Omental fat pad (tissue), 4 donors: ENCODE results near the gene FIBP. TPM values are rescaled to one million over a fixed set of nuclear protein-coding genes. Genes with fewer than 3 reads are reported as not detected.

ENCODE experiments used
- ATAC-seq: fragments of 150-250 bp; one replicate; pipeline ENCODE4 v1.9.1; 2016; ENCODE audit warnings: mild to moderate bottlenecking, moderate library complexity; ENCODE audit not compliant: low FRiP score
- DNase-seq: peaks from one replicate; pipeline ENCODE4 v3.0.0-alpha.2; 2019; ENCODE audit warnings: low spot score
- CTCF ChIP-seq, 3 donors: fragments of 450-650 bp; IDR thresholded peaks; one replicate each; pipeline ENCODE4 v1.5.1; 2016 to 2017; ENCODE audit warnings: antibody characterized with exemption in 3 of 3, mild to moderate bottlenecking in 3 of 3, moderate library complexity in 2 of 3
- total RNA-seq, 4 donors: library from RNA; depleted of rRNA; stranded (reverse); fragments of >200 nt; gene quantifications; one replicate each; pipeline ENCODE4 v1.1.0, GENCODE V29; 2016

FIBP gene
- 10 to 100 TPM; 48.8 to 66.4 (median 54.6) TPM for total RNA-seq

GRCh38 chr11:65888163-65888814 is at the start of gene FIBP:
Gene FIBP (minus strand): TSS chr11:65888471. CDS start chr11:65888418, 53 bp downstream.
- TF ChIP-seq CTCF (IDR thresholded peaks at IDR 0.05) = peak in 2 of 3 donors; percentile 68 to 85
- peak; percentile 75 for ATAC-seq
- DNase-seq = peak; percentile 91

- ATAC-seq = no peak
- no peak for TF ChIP-seq CTCF (IDR thresholded peaks at IDR 0.05)
- DNase-seq = no peak
Observed at GRCh38 chr11:65937766-65938165, 49.5 kb upstream of the FIBP start.

- TF ChIP-seq CTCF (IDR thresholded peaks at IDR 0.05) = no peak
- no peak for ATAC-seq
Observed at GRCh38 chr11:65934014-65934413, 45.7 kb upstream of the FIBP start.

GRCh38 chr11:65932558-65932919 is 44.3 kb upstream of the FIBP start:
- no peak for TF ChIP-seq CTCF (IDR thresholded peaks at IDR 0.05)
- no peak for ATAC-seq
- no peak for DNase-seq

More at GRCh38 chr11:65934014-65934413, 45.7 kb upstream of the FIBP start:
- no peak for DNase-seq

GRCh38 chr11:65931773-65932557 is 43.7 kb upstream of the FIBP start:
- TF ChIP-seq CTCF (IDR thresholded peaks at IDR 0.05) = no peak
- ATAC-seq = no peak
- no peak for DNase-seq

- ATAC-seq = no peak
Observed at GRCh38 chr11:65928667-65929066, 40.4 kb upstream of the FIBP start.

More at GRCh38 chr11:65928667-65929066, 40.4 kb upstream of the FIBP start:
- TF ChIP-seq CTCF (IDR thresholded peaks at IDR 0.05) = no peak
- no peak for DNase-seq
